K562 (cell line): ENCODE results near the gene SLC26A2. TPM values are rescaled to one million over a fixed set of nuclear protein-coding genes. Genes with fewer than 3 reads are reported as not detected.
A peak's percentile ranks its signal among the peaks of the same experiment; 100 is the strongest.

Experiments
- ATAC-seq: fragments of 200-7000 bp; cut with Tn5 transposase; 3 replicates; pipeline ENCODE4 v1.9.1; 2020; ENCODE audit warnings: moderate library complexity
- BruUV-seq: library from RNA; stranded (reverse); fragments of 400-500 nt; replicated peaks from 2 replicates; lab custom pipeline; 2021; lab: Mats Ljungman, UMichigan
- CTCF ChIA-PET: fragments of 300-600 bp; formaldehyde crosslinking; extraction: SDS; loops from one replicate; lab custom pipeline; 2021; ENCODE audit warnings: low intra/inter-chr PET ratio; lab: Yijun Ruan, JAX
- POLR2A ChIA-PET: fragments of 300-600, 350-650 bp; sonication (Branson Sonifier 250); formaldehyde crosslinking; extraction: SDS; loops from one replicate; lab custom pipeline; 2021; ENCODE audit warnings: antibody characterized with exemption, inconsistent platforms; lab: Yijun Ruan, JAX
- DNase-seq, 4 experiments: peaks; one replicate each; pipeline versions ENCODE4 v3.0.0 to v3.0.0-alpha.2; 2011 to 2018; ENCODE audit warnings: low spot score in 3 of 4, mixed read lengths in 3 of 4; ENCODE audit errors: extremely low read depth in 1 of 4
- FAIRE-seq: peaks from 2 replicates; lab custom pipeline; 2011; peaks lifted over from hg19 to GRCh38; lab: Jason Lieb, UNC
- H2AFZ ChIP-seq: 2 replicates; pipeline ENCODE4 v1.6.0; 2011; ENCODE audit warnings: low read depth, low read length, control low read depth, inconsistent platforms
- H3K27ac ChIP-seq: fragments of 200-600 bp; 3 replicates; pipeline ENCODE4 v1.8.0; 2011; ENCODE audit warnings: low read depth, mild to moderate bottlenecking, control low read depth, inconsistent platforms, low read length, moderate library complexity, mixed read lengths; ENCODE audit errors: extremely low read depth
- H3K27me3 ChIP-seq, 2 experiments: fragments of 300-600 bp in 1 of 2; 2 replicates in 1 of 2; 3 replicates in 1 of 2; pipeline versions ENCODE4 v1.6.0 to v1.8.0; 2011; ENCODE audit warnings: inconsistent platforms in 2 of 2, low read length in 2 of 2, mild to moderate bottlenecking in 1 of 2, mixed read lengths in 1 of 2, moderate library complexity in 1 of 2; ENCODE audit not compliant: control insufficient read depth in 2 of 2, insufficient read depth in 2 of 2
- H3K36me3 ChIP-seq: fragments of 300-600 bp; 3 replicates; pipeline ENCODE4 v1.8.0; 2011; ENCODE audit warnings: mild to moderate bottlenecking, low read length, inconsistent platforms; ENCODE audit not compliant: control insufficient read depth, insufficient read depth
- H3K4me1 ChIP-seq, 2 experiments: fragments of 200-600 bp in 1 of 2; replicated peaks in 1 of 2; 2 replicates in 1 of 2; 3 replicates in 1 of 2; pipeline versions ENCODE4 v1.5.1 to v1.8.0; 2011; ENCODE audit warnings: inconsistent platforms in 2 of 2, low read length in 2 of 2, mild to moderate bottlenecking in 1 of 2, mixed read lengths in 1 of 2, moderate library complexity in 1 of 2; ENCODE audit not compliant: control insufficient read depth in 2 of 2, insufficient read depth in 2 of 2
- H3K4me2 ChIP-seq: 2 replicates; pipeline ENCODE4 v1.6.1; 2011; ENCODE audit warnings: low read length, control low read depth, inconsistent platforms, mixed read lengths; ENCODE audit not compliant: insufficient read depth
- H3K4me3 ChIP-seq: fragments of 200-600 bp; sonication (generic), shearing (Covaris generic); 2 replicates; pipeline ENCODE4 v1.5.1; 2016; ENCODE audit warnings: control low read depth, inconsistent platforms
- H3K79me2 ChIP-seq: fragments of 200-600 bp; 3 replicates; pipeline ENCODE4 v1.8.0; 2011; ENCODE audit warnings: low read length, inconsistent platforms; ENCODE audit not compliant: control insufficient read depth, insufficient read depth
- H3K9ac ChIP-seq, 2 experiments: 2 replicates each; pipeline versions ENCODE4 v1.6.0 to v1.6.1; 2011; ENCODE audit warnings: low read depth in 2 of 2, low read length in 2 of 2, control low read depth in 1 of 2, inconsistent platforms in 1 of 2, mild to moderate bottlenecking in 1 of 2, mixed read lengths in 1 of 2; ENCODE audit not compliant: insufficient read depth in 1 of 2
- H3K9me1 ChIP-seq: one replicate; pipeline ENCODE4 v1.6.0; 2011; ENCODE audit warnings: inconsistent platforms, mild to moderate bottlenecking, low read length, moderate library complexity; ENCODE audit not compliant: control insufficient read depth, insufficient read depth
- H3K9me3 ChIP-seq: replicated peaks from 2 replicates; pipeline ENCODE4 v1.5.1; 2011; ENCODE audit warnings: low read depth, low read length, inconsistent platforms; ENCODE audit not compliant: control insufficient read depth, insufficient read depth
- H4K20me1 ChIP-seq: replicated peaks from 2 replicates; pipeline ENCODE4 v1.6.1; 2011; ENCODE audit warnings: low read length, inconsistent platforms, mixed read lengths; ENCODE audit not compliant: control insufficient read depth, insufficient read depth
- E2F3 ChIP-seq: fragments of 250-450 bp; sonication (Bioruptor Pico); IDR thresholded peaks from 2 replicates; pipeline ENCODE4 v1.4.0; 2020; ENCODE audit warnings: mild to moderate bottlenecking
- NFXL1 ChIP-seq: fragments of 450-650 bp; formaldehyde crosslinking; IDR thresholded peaks from 2 replicates; pipeline ENCODE4 v1.4.0; 2021; ENCODE audit warnings: mild to moderate bottlenecking
- NONO ChIP-seq, 2 experiments: fragments of 200-400 bp in 1 of 2; fragments of 450-650 bp in 1 of 2; formaldehyde crosslinking in 1 of 2; IDR thresholded peaks; 2 replicates each; pipeline ENCODE4 v1.6.1; 2017; ENCODE audit warnings: low read depth in 2 of 2, mild to moderate bottlenecking in 2 of 2, moderate library complexity in 2 of 2, low read length in 1 of 2
- NR2C1 ChIP-seq, 2 experiments: fragments of 450-650 bp; IDR thresholded peaks; 2 replicates each; pipeline ENCODE4 v1.6.1; 2017; ENCODE audit warnings: mild to moderate bottlenecking in 2 of 2, antibody characterized with exemption in 1 of 2, inconsistent platforms in 1 of 2, missing compliant biosample characterization in 1 of 2, missing genetic modification characterization in 1 of 2
- POLR3A ChIP-seq: IDR thresholded peaks from 2 replicates; pipeline ENCODE4 v1.6.1; 2011; ENCODE audit warnings: borderline replicate concordance, mild to moderate bottlenecking, moderate library complexity; ENCODE audit not compliant: insufficient read length, insufficient read depth; ENCODE audit errors: extremely low read depth
- RBM14 ChIP-seq: fragments of 200-400 bp; formaldehyde crosslinking; IDR thresholded peaks from 2 replicates; pipeline ENCODE4 v1.6.1; 2018; ENCODE audit warnings: low read depth, mild to moderate bottlenecking, low read length, moderate library complexity, borderline replicate concordance; ENCODE audit not compliant: insufficient read depth
- SAP30 ChIP-seq: fragments of 200-600 bp; sonication (generic); IDR thresholded peaks from 2 replicates; pipeline ENCODE4 v1.6.1; 2012; ENCODE audit warnings: borderline replicate concordance, low read depth, mild to moderate bottlenecking, moderate library complexity, low read length, control low read depth, inconsistent platforms; ENCODE audit not compliant: insufficient read depth, poor library complexity, severe bottlenecking
- SIRT6 ChIP-seq: IDR thresholded peaks from one replicate; pipeline ENCODE4 v1.6.1; 2012; ENCODE audit warnings: low read depth, mild to moderate bottlenecking, control low read depth, inconsistent platforms, low read length, moderate library complexity
- THRAP3 ChIP-seq: fragments of 450-650 bp; IDR thresholded peaks from 2 replicates; pipeline ENCODE4 v1.6.1; 2016; ENCODE audit warnings: mild to moderate bottlenecking, inconsistent platforms, borderline replicate concordance
- XRCC5 ChIP-seq: fragments of 200-400 bp; formaldehyde crosslinking; IDR thresholded peaks from 2 replicates; pipeline ENCODE4 v1.6.1; 2017; ENCODE audit warnings: low read depth, mild to moderate bottlenecking, low read length
- ZNF212 ChIP-seq: fragments of 450-650 bp; formaldehyde crosslinking; IDR thresholded peaks from 2 replicates; pipeline ENCODE4 v1.4.0; 2020; ENCODE audit warnings: mild to moderate bottlenecking
- ZNF561 ChIP-seq: fragments of 450-650 bp; formaldehyde crosslinking; conservative IDR thresholded peaks from 2 replicates; pipeline ENCODE4 v1.4.0; 2020; ENCODE audit warnings: mild to moderate bottlenecking, moderate library complexity
- WGBS: fragments of 100-300 bp; shearing (Covaris generic); methylation state at CpG from one replicate; pipeline ENCODE4 v1.1.6; 2016; ENCODE audit warnings: low coverage, mixed read lengths; ENCODE audit not compliant: insufficient coverage; ENCODE audit errors: missing lambda C conversion rate; 5-methylcytosine and 5-hydroxymethylcytosine counted together
- in situ Hi-C: fragments of 300-500 bp; cut with MboI; formaldehyde crosslinking; loops from 4 replicates; pipeline ENCODE4 v1.15.0; 2018; ENCODE audit warnings: inconsistent platforms, mixed read lengths
- intact Hi-C: fragments of 100-400 bp; cut with micrococcal nuclease; formaldehyde crosslinking; loops from 2 replicates; pipeline ENCODE4 v1.14.2; 2022
- polyA plus RNA-seq, 8 experiments: library from polyadenylated mRNA; depleted of rRNA in 4 of 8; stranded (reverse) in 5 of 8; unstranded in 3 of 8; fragments of >200 nt; fragmentation: Nextera tagmentation in 2 of 8; fragmentation: Illumina TruSeq in 1 of 8; extraction: Ambion mirVana in 2 of 8; extraction: Trizol in 1 of 8; gene quantifications; 2 replicates each; pipeline versions ENCODE4 v1.2.1 to v1.2.3, GENCODE V29; 2011 to 2014; ENCODE audit warnings: inconsistent platforms in 1 of 8, missing spikeins in 1 of 8
- total RNA-seq, 7 experiments: library from RNA; depleted of rRNA in 6 of 7; stranded (reverse); fragments of >200 nt in 6 of 7; fragmentation: Illumina TruSeq in 2 of 7; extraction: Trizol in 2 of 7; gene quantifications; 2 replicates each; pipeline versions ENCODE4 v1.2.1 to v1.2.3, GENCODE V29; 2011 to 2021; ENCODE audit warnings: low replicate concordance in 1 of 7
- TF ChIP-seq, protein P1 (sequence below): fragments of 250-450 bp; sonication (Bioruptor Pico); IDR thresholded peaks from 2 replicates; pipeline ENCODE4 v1.4.0; 2020; ENCODE audit warnings: mild to moderate bottlenecking
- TF ChIP-seq, protein P2 (sequence below): fragments of 250-450 bp; sonication (Bioruptor Pico); IDR thresholded peaks from 2 replicates; pipeline ENCODE4 v1.5.1; 2021; ENCODE audit warnings: mild to moderate bottlenecking
- TF ChIP-seq, protein P3 (sequence below): fragments of 450-650 bp; formaldehyde crosslinking; IDR thresholded peaks from 2 replicates; pipeline ENCODE4 v1.4.0; 2022; ENCODE audit warnings: missing genetic modification characterization
- TF ChIP-seq, protein P4 (sequence below): sonication (generic); formaldehyde crosslinking; IDR thresholded peaks from 2 replicates; pipeline ENCODE4 v1.8.1; 2022; ENCODE audit warnings: missing genetic modification reagents

SLC26A2 gene
- total and polyA plus RNA-seq, 9 of the 15 experiments (the other 6 are each of a cell fraction or from before 2014, with no cell fraction given): 1.1 to 6.3 (median 3.6) TPM

DNA sequence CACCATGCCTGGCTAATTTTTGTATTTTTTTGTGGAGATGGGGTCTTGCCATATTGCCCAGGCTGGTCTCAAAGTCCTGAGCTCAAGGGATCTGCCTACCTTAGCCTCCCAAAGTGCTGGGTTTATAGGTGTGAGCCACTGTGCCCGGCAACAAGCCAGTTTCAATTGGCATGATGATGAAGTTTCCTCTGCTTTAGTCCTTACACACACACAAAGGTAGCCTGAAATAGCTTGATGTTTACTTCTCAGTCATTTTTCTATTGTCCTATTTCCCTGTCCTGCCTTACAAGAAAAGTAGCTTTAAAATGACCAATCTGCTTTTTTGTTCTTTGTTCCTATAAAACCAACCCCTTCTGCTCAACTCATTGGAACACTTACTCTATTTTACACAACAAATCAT is 49.5 kb upstream of the SLC26A2 start:
- FAIRE-seq: peak; percentile 51
- BruUV-seq: no TSS peak
- H3K36me3 ChIP-seq: no peaks in the 10 kb centered on the region
- in situ Hi-C loops: no loop called here
- intact Hi-C loops: no loop called here
- no peak overlapping the region for H3K9ac ChIP-seq
- peaks cover 3 to 25% of the 10 kb centered on the region in 2 experiments; a peak in 4 of 5 replicates for H3K4me1 ChIP-seq
- no peaks in the 10 kb centered on the region for H3K9me3 ChIP-seq
- 85% methylated on average over 1 of the region's 1 CpG for WGBS
- no peak overlapping the region for H2AFZ ChIP-seq
- no peaks in the 10 kb centered on the region for H3K79me2 ChIP-seq
- DNase-seq: no peak
- CTCF ChIA-PET: no interaction called here
- no peak overlapping the region for H3K27ac ChIP-seq
- ATAC-seq: no peak
- H3K4me2 ChIP-seq: no peak overlapping the region
- H3K4me3 ChIP-seq: no peak overlapping the region
- POLR2A ChIA-PET: interaction anchor here (1.0 to 1.1 kb wide), 2 partner anchors 11 to 19 kb away, joined by 3 read pairs; no protein-coding TSS in a partner anchor
- H4K20me1 ChIP-seq: no peaks in the 10 kb centered on the region
- H3K9me1 ChIP-seq: no peaks in the 10 kb centered on the region
- no peaks in the 10 kb centered on the region for H3K27me3 ChIP-seq
- TF ChIP-seq, protein P1, sequence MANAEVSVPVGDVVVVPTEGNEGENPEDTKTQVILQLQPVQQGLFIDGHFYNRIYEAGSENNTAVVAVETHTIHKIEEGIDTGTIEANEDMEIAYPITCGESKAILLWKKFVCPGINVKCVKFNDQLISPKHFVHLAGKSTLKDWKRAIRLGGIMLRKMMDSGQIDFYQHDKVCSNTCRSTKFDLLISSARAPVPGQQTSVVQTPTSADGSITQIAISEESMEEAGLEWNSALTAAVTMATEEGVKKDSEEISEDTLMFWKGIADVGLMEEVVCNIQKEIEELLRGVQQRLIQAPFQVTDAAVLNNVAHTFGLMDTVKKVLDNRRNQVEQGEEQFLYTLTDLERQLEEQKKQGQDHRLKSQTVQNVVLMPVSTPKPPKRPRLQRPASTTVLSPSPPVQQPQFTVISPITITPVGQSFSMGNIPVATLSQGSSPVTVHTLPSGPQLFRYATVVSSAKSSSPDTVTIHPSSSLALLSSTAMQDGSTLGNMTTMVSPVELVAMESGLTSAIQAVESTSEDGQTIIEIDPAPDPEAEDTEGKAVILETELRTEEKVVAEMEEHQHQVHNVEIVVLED: no peak
- TF ChIP-seq THRAP3 (no peak), XRCC5 (no peak), POLR3A (no peak), ZNF212 (CRISPR knock-in tag) (no peak), NONO (IDR thresholded peaks at IDR 0.05; ENCODE audit: low read depth in 2 of 2, low read length in 1 of 2) (no peak), SAP30 (no peak), NFXL1 (CRISPR knock-in tag) (no peak), ZNF561 (CRISPR knock-in tag) (no peak), E2F3 (CRISPR knock-in tag) (no peak), NR2C1 (IDR thresholded peaks at IDR 0.05) (no peak), NR2C1 (tag; IDR thresholded peaks at IDR 0.05) (no peak), SIRT6 (no peak), RBM14 (no peak)
- TF ChIP-seq, protein P2, sequence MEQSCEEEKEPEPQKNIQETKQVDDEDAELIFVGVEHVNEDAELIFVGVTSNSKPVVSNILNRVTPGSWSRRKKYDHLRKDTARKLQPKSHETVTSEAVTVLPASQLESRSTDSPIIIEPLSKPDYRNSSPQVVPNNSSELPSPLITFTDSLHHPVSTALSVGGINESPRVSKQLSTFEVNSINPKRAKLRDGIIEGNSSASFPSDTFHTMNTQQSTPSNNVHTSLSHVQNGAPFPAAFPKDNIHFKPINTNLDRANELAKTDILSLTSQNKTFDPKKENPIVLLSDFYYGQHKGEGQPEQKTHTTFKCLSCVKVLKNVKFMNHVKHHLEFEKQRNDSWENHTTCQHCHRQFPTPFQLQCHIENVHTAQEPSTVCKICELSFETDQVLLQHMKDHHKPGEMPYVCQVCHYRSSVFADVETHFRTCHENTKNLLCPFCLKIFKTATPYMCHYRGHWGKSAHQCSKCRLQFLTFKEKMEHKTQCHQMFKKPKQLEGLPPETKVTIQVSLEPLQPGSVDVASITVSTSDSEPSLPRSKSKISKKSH (CRISPR knock-in tag): no peak
- TF ChIP-seq, protein P3, sequence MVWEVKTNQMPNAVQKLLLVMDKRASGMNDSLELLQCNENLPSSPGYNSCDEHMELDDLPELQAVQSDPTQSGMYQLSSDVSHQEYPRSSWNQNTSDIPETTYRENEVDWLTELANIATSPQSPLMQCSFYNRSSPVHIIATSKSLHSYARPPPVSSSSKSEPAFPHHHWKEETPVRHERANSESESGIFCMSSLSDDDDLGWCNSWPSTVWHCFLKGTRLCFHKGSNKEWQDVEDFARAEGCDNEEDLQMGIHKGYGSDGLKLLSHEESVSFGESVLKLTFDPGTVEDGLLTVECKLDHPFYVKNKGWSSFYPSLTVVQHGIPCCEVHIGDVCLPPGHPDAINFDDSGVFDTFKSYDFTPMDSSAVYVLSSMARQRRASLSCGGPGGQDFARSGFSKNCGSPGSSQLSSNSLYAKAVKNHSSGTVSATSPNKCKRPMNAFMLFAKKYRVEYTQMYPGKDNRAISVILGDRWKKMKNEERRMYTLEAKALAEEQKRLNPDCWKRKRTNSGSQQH (CRISPR knock-in tag): no peak
- TF ChIP-seq, protein P4, sequence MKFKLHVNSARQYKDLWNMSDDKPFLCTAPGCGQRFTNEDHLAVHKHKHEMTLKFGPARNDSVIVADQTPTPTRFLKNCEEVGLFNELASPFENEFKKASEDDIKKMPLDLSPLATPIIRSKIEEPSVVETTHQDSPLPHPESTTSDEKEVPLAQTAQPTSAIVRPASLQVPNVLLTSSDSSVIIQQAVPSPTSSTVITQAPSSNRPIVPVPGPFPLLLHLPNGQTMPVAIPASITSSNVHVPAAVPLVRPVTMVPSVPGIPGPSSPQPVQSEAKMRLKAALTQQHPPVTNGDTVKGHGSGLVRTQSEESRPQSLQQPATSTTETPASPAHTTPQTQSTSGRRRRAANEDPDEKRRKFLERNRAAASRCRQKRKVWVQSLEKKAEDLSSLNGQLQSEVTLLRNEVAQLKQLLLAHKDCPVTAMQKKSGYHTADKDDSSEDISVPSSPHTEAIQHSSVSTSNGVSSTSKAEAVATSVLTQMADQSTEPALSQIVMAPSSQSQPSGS: no peak
